ENCODE data around the gene REN.

REN gene

DNA sequence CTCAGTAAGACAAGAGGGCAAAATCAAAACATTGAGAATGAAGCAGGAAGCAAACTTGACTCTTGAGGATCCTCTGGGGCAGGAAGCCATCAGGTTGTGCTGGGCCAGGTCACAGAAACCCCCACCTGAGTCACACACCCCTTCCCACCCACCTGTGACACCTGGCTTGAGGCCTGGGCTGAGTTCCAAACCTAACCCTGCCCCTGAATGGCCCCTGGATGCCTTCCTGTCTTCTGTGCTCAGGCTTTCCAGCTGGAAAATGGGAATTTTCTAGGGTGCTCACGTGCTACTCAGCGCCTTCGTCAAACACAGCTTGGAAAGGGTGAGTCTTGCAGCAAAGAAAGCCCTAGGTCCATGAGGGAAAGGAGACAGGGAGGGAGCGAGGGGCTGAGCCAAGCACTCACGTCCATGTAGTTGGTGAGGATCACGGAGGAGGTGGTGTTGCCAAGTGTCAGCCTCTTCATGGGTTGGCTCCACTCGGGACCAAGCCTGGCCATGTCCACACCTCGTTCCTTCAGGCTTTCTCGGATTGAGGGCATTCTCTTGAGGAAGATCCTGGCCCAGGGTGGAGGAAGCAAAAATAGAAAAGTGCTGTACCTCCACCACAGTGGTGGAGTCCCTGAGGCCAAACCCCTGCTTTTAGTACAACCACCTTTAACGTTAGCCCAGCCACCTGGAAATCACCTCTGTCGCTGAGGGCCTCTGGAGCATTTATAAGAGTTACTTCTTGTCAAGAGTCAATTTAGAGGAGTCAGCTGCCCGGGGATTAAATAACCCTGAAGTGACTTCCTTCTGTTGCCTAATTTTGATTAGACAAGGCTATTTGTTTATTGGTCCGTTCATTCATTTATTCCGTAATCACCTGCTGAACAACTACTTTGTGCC is 4.3 kb downstream of the REN start:
- Mint-ChIP-seq H3K9me3 (no peaks in the 10 kb centered on the region), H3K27me3 (peaks cover 48% of the 10 kb centered on the region), H3K27ac (ENCODE audit: low read depth) (no peak overlapping the region), H3K4me1 (no peaks in the 10 kb centered on the region), H3K4me3 (no peak overlapping the region), H3K36me3 (ENCODE audit: insufficient read depth) (peaks cover 3% of the 10 kb centered on the region)
- no peak for ATAC-seq (replicated peaks; ENCODE audit: extremely low read depth, poor library complexity, severe bottlenecking)
- DNase-seq (ENCODE audit: low spot score in 2 of 2), result no peak

GRCh38 chr1:204157962-204158361 is 8.2 kb downstream of the REN start:
- Mint-ChIP-seq H3K36me3 (ENCODE audit: insufficient read depth) (peaks cover 3% of the 10 kb centered on the region), H3K9me3 (no peaks in the 10 kb centered on the region), H3K4me3 (no peak overlapping the region), H3K27ac (ENCODE audit: low read depth) (no peak overlapping the region), H3K4me1 (no peaks in the 10 kb centered on the region), H3K27me3 (peaks cover 39% of the 10 kb centered on the region)
- ATAC-seq (replicated peaks; ENCODE audit: extremely low read depth, poor library complexity, severe bottlenecking) (no peak), DNase-seq (ENCODE audit: low spot score in 2 of 2) (no peak)

- DNase-seq (ENCODE audit: low spot score in 2 of 2) (no peak), ATAC-seq (replicated peaks; ENCODE audit: extremely low read depth, poor library complexity, severe bottlenecking) (no peak)
- H3K27ac Mint-ChIP-seq (ENCODE audit: low read depth), result no peak overlapping the region
- peaks cover 34% of the 10 kb centered on the region for H3K27me3 Mint-ChIP-seq
- H3K4me1 Mint-ChIP-seq, result no peaks in the 10 kb centered on the region
- no peaks in the 10 kb centered on the region for H3K9me3 Mint-ChIP-seq
- peaks cover 3% of the 10 kb centered on the region for H3K36me3 Mint-ChIP-seq (ENCODE audit: insufficient read depth)
- H3K4me3 Mint-ChIP-seq, result no peak overlapping the region
Observed at GRCh38 chr1:204155881-204156280, 10.3 kb downstream of the REN start.

- Mint-ChIP-seq H3K27ac (ENCODE audit: low read depth) (no peak overlapping the region), H3K36me3 (ENCODE audit: insufficient read depth) (peaks cover 5% of the 10 kb centered on the region), H3K4me1 (peaks cover 6% of the 10 kb centered on the region), H3K4me3 (no peak overlapping the region), H3K9me3 (no peaks in the 10 kb centered on the region), H3K27me3 (peaks cover 34% of the 10 kb centered on the region)
- DNase-seq (ENCODE audit: low spot score in 2 of 2), result no peak
- no peak for ATAC-seq (replicated peaks; ENCODE audit: extremely low read depth, poor library complexity, severe bottlenecking)
Observed at GRCh38 chr1:204154568-204155255, 11.4 kb downstream of the REN start.

DNA sequence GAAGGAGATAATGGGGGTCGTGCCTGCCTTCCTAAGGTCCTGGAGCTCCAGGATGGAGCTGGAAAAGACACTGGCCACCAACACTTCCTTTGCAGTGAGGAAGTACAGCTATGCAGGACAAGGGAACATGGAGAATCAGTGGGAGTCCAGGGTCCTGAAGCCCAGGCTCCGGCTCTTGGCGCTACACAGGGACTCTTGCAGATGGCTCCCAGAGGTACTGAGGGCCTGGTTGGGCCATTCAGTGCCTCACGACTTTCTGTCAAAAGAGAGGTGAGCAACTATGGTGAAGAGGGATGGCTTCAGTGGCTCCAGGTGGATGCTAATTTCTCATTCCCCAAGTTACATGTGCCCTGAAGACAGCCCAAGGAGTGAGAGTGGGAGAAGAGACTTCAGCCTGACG is 12.5 kb downstream of the REN start:
- Mint-ChIP-seq H3K27ac (ENCODE audit: low read depth) (no peak overlapping the region), H3K9me3 (no peaks in the 10 kb centered on the region), H3K27me3 (peaks cover 34% of the 10 kb centered on the region), H3K4me1 (peaks cover 6% of the 10 kb centered on the region), H3K4me3 (no peak overlapping the region), H3K36me3 (ENCODE audit: insufficient read depth) (peaks cover 5% of the 10 kb centered on the region)
- ATAC-seq (replicated peaks; ENCODE audit: extremely low read depth, poor library complexity, severe bottlenecking) (no peak), DNase-seq (ENCODE audit: low spot score in 2 of 2) (no peak)

- H3K27ac Mint-ChIP-seq (ENCODE audit: low read depth), result no peak overlapping the region
- DNase-seq (ENCODE audit: low spot score in 2 of 2), result no peak
- H3K4me1 Mint-ChIP-seq, result peaks cover 6% of the 10 kb centered on the region
- no peaks in the 10 kb centered on the region for H3K9me3 Mint-ChIP-seq
- peaks cover 5% of the 10 kb centered on the region for H3K36me3 Mint-ChIP-seq (ENCODE audit: insufficient read depth)
- ATAC-seq (replicated peaks; ENCODE audit: extremely low read depth, poor library complexity, severe bottlenecking), result no peak
- H3K27me3 Mint-ChIP-seq, result peaks cover 34% of the 10 kb centered on the region
- peak overlapping the region; percentile 72 for H3K4me3 Mint-ChIP-seq
Observed at GRCh38 chr1:204152310-204153044, 13.7 kb downstream of the REN start.

- no peaks in the 10 kb centered on the region for H3K9me3 Mint-ChIP-seq
- peaks cover 30% of the 10 kb centered on the region for H3K27me3 Mint-ChIP-seq
- H3K36me3 Mint-ChIP-seq (ENCODE audit: insufficient read depth), result peaks cover 2% of the 10 kb centered on the region
- peak within 1 kb of the TSS; percentile 72 for H3K4me3 Mint-ChIP-seq
- DNase-seq (ENCODE audit: low spot score in 2 of 2), result peak; percentile 26 to 29
- H3K4me1 Mint-ChIP-seq, result peaks cover 6% of the 10 kb centered on the region
- H3K27ac Mint-ChIP-seq (ENCODE audit: low read depth), result peak within 1 kb of the TSS; percentile 57
- ATAC-seq (replicated peaks; ENCODE audit: extremely low read depth, poor library complexity, severe bottlenecking), result peak; percentile 61
Observed at GRCh38 chr1:204151552-204152309, 14.4 kb downstream of the REN start, which contains the start of gene ETNK2. Gene ETNK2 (minus strand): TSS chr1:204152044. CDS start chr1:204151852, 192 bp downstream.

- ATAC-seq (replicated peaks; ENCODE audit: extremely low read depth, poor library complexity, severe bottlenecking), result peak; percentile 33
- Mint-ChIP-seq H3K36me3 (ENCODE audit: insufficient read depth) (peaks cover 4% of the 10 kb centered on the region), H3K4me3 (peak overlapping the region; percentile 72), H3K9me3 (no peaks in the 10 kb centered on the region), H3K4me1 (peaks cover 6% of the 10 kb centered on the region), H3K27me3 (peaks cover 22% of the 10 kb centered on the region), H3K27ac (ENCODE audit: low read depth) (peak overlapping the region; percentile 57)
- no peak for DNase-seq (ENCODE audit: low spot score in 2 of 2)
Observed at GRCh38 chr1:204150702-204151551, 15.2 kb downstream of the REN start.

- ATAC-seq (replicated peaks; ENCODE audit: extremely low read depth, poor library complexity, severe bottlenecking), result no peak
- Mint-ChIP-seq H3K36me3 (ENCODE audit: insufficient read depth) (peaks cover 4% of the 10 kb centered on the region), H3K27ac (ENCODE audit: low read depth) (peak overlapping the region; percentile 44), H3K4me3 (peak overlapping the region; percentile 72), H3K9me3 (no peaks in the 10 kb centered on the region), H3K4me1 (peaks cover 6% of the 10 kb centered on the region), H3K27me3 (peaks cover 14% of the 10 kb centered on the region)
- no peak for DNase-seq (ENCODE audit: low spot score in 2 of 2)
Observed at GRCh38 chr1:204149635-204150565, 16.2 kb downstream of the REN start.

GRCh38 chr1:204149107-204149506 is 17.0 kb downstream of the REN start:
- no peaks in the 10 kb centered on the region for H3K9me3 Mint-ChIP-seq
- DNase-seq (ENCODE audit: low spot score in 2 of 2) (no peak), ATAC-seq (replicated peaks; ENCODE audit: extremely low read depth, poor library complexity, severe bottlenecking) (no peak)
- H3K27me3 Mint-ChIP-seq, result peaks cover 19% of the 10 kb centered on the region
- peaks cover 4% of the 10 kb centered on the region for H3K36me3 Mint-ChIP-seq (ENCODE audit: insufficient read depth)
- H3K4me1 Mint-ChIP-seq, result peaks cover 6% of the 10 kb centered on the region
- H3K4me3 Mint-ChIP-seq, result no peak overlapping the region
- H3K27ac Mint-ChIP-seq (ENCODE audit: low read depth), result no peak overlapping the region
